Activated CD8-positive, alpha-beta T cell treated with anti-CD3 and anti-CD28 coated beads, Interleukin-2, amount 10 ng/mL, durations not matched to agents 7 days and 5 days (primary cell): ENCODE data around the gene ELAVL1. TPM values are rescaled to one million over a fixed set of nuclear protein-coding genes. Genes with fewer than 3 reads are reported as not detected.

Experiments
- ATAC-seq: fragments of 150-1000 bp; cut with Tn5 transposase; one replicate; pipeline ENCODE4 v1.10.0; 2021; ENCODE audit warnings: moderate library complexity
- CTCF ChIA-PET: fragments of 350-600 bp; sonication (Branson Sonifier 250); formaldehyde crosslinking; loops from one replicate; lab custom pipeline; 2021; ENCODE audit warnings: antibody characterized with exemption; lab: Charles Lee
- POLR2A ChIA-PET: fragments of 350-600 bp; sonication (Branson Sonifier 250); formaldehyde crosslinking; loops from one replicate; lab custom pipeline; 2021; ENCODE audit warnings: antibody characterized with exemption; lab: Charles Lee
- DNase-seq: peaks from one replicate; pipeline ENCODE4 v3.0.0-alpha.2; 2020
- H3K27ac Mint-ChIP-seq: one replicate; pipeline ENCODE4 v1.8.0; 2021; ENCODE audit warnings: mild to moderate bottlenecking, mixed read lengths
- H3K27me3 Mint-ChIP-seq: one replicate; pipeline ENCODE4 v1.8.0; 2021; ENCODE audit warnings: low read depth, mixed read lengths
- H3K36me3 Mint-ChIP-seq: one replicate; pipeline ENCODE4 v1.8.0; 2021; ENCODE audit warnings: low read depth, mixed read lengths
- H3K4me1 Mint-ChIP-seq: one replicate; pipeline ENCODE4 v1.8.0; 2021; ENCODE audit warnings: low read depth, mixed read lengths
- H3K4me3 Mint-ChIP-seq: one replicate; pipeline ENCODE4 v1.8.0; 2021; ENCODE audit warnings: mild to moderate bottlenecking, mixed read lengths
- H3K9me3 Mint-ChIP-seq: one replicate; pipeline ENCODE4 v1.8.0; 2022; ENCODE audit warnings: mixed read lengths; ENCODE audit not compliant: insufficient read depth
- total RNA-seq, 2 experiments: library from RNA; stranded (reverse); gene quantifications; one replicate each; pipeline ENCODE4 v1.2.3, GENCODE V29; 2021

Gene ELAVL1
- total RNA-seq, 2 experiments from 2014 or later, result 128 to 132 TPM

DNA sequence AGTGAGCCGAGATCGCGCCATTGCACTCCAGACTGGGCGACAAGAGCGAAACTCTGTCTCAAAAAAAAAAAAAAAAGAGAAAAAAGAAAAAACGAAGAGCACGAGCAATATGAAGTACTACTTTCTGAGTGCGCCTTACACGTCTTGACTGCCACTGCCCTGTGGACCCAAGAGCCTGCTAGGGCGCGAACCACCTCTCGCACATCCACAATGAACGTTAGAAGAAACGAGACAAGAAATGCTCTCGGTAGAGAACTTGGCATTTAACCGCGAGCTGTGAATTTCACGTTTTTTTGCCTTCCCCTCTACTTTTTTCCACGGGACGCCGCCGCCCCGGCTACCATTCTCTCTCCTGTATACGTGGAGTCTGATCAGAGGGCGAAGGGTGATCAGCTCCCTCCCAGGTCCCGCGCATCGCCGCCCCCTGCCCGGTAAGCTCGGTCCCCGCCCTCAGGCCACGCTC, 62.4 kb downstream of the ELAVL1 start:
- POLR2A ChIA-PET, result interaction anchor here (0.8 to 1.9 kb wide), 11 partner anchors 12 to 874 kb away, joined by 3 to 17 read pairs (median 5); partner anchors contain the start of genes ELAVL1, MAP2K7 and SNAPC2
- no peaks in the 10 kb centered on the region for H3K27me3 Mint-ChIP-seq
- H3K9me3 Mint-ChIP-seq, result no peaks in the 10 kb centered on the region
- H3K4me3 Mint-ChIP-seq, result peak overlapping the region; percentile 91
- CTCF ChIA-PET, result interaction anchor here (0.8 to 3.0 kb wide), 29 partner anchors 7 to 594 kb away, joined by 3 to 50 read pairs (median 7); partner anchors contain the start of genes ARHGEF18, ELAVL1, SNAPC2 and TRAPPC5
- peaks cover 14% of the 10 kb centered on the region for H3K36me3 Mint-ChIP-seq
- DNase-seq (no peak), ATAC-seq (peak; percentile 11)
- H3K4me1 Mint-ChIP-seq, result peaks cover 39% of the 10 kb centered on the region
- peak overlapping the region; percentile 97 for H3K27ac Mint-ChIP-seq

DNA sequence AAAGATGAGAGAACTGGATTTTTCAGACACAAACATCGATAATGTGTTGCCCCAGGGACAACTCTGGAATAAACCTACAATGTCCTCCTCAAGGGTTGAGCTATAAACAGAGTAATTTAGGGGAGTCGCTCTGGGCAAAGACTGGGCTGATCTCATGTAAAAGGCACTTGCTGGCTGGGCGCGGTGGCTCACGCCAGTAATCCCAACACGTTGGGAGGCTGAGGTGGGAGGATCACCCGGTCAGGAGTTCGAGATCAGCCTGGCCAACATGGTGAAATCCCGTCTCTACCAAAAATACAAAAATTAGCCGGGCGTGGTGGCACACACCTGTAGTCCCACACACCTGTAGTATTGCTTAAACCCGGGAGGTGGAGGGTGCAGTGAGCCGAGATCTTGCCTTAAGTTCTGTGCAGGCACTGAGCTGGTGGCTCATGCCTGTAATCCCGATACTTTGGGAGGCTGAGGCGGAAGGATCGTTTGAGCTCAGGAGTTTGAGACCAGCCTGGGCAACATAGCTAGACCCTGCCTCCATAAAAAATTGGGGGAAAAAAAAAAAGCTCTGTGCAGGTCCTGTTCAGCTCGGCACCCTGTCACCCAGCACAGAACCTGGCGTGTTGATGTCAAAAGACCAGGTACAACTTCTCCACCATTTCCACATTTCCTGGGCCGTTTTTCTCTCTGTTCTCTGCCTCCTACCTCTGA, 63.4 kb downstream of the ELAVL1 start:
- ChIA-PET POLR2A (no interaction called here), CTCF (interaction anchor here (1.1 kb wide), 1 partner anchor 24 kb away, joined by 3 read pairs; no protein-coding TSS in a partner anchor)
- peak overlapping the region; percentile 91 for H3K4me3 Mint-ChIP-seq
- peaks cover 39% of the 10 kb centered on the region for H3K4me1 Mint-ChIP-seq
- DNase-seq (no peak), ATAC-seq (no peak)
- H3K36me3 Mint-ChIP-seq, result peaks cover 15% of the 10 kb centered on the region
- peak overlapping the region; percentile 97 for H3K27ac Mint-ChIP-seq
- no peaks in the 10 kb centered on the region for H3K27me3 Mint-ChIP-seq
- H3K9me3 Mint-ChIP-seq, result no peaks in the 10 kb centered on the region

DNA sequence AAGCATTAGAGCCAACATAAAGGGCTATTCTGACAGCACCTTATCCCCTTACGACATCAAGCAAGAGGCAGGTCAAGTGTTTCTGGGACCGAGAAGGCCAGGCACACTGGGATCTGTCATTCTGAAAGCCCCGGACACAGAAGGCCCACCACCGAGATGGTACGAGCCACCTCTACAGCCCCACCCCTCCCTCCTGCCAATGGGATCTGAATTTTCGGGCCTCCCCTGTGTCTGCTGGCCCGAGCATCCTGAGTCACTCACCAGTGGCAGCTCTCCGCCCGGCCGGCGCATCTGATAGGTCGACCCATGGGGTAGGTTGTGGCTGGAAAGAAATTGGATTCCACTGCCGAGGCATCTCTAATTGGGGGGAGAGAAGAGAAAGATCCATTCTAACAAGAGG, 64.6 kb downstream of the ELAVL1 start:
- ATAC-seq, result no peak
- peak overlapping the region; percentile 15 for H3K4me3 Mint-ChIP-seq
- no peaks in the 10 kb centered on the region for H3K9me3 Mint-ChIP-seq
- no peaks in the 10 kb centered on the region for H3K27me3 Mint-ChIP-seq
- H3K4me1 Mint-ChIP-seq, result peaks cover 39% of the 10 kb centered on the region
- ChIA-PET CTCF (interaction anchor here (1.0 kb wide), 2 partner anchors 12 to 62 kb away, joined by 4 read pairs; no protein-coding TSS in a partner anchor), POLR2A (no interaction called here)
- H3K36me3 Mint-ChIP-seq, result peaks cover 16% of the 10 kb centered on the region
- no peak overlapping the region for H3K27ac Mint-ChIP-seq
- DNase-seq, result no peak

DNA sequence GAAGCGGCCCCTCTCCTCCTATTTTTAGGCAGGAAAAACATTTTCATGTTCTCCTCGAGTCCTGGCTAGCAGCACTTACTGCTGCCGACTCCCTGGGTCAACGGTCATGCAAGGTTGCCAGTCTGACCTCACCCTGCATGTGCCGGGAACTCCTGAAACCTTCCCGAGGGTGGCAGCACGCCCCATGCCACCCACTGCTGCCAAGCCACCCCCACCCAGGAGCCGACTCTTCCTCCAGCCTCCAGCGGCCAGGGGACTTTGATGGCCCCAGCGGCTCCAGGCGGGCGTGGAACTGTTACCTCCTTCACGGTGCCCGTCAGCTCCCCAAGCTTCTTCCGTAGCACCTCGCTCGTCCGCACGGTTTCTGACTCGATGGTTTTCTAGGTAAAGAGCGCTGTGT, 70.7 kb downstream of the ELAVL1 start:
- peaks cover 27% of the 10 kb centered on the region for H3K36me3 Mint-ChIP-seq
- no peak overlapping the region for H3K4me3 Mint-ChIP-seq
- POLR2A ChIA-PET, result no interaction called here
- H3K4me1 Mint-ChIP-seq, result peaks cover 3% of the 10 kb centered on the region
- CTCF ChIA-PET, result interaction anchor here (1.3 kb wide), 1 partner anchor 9 kb away, joined by 10 read pairs; the partner anchor contains the start of gene TIMM44
- DNase-seq, result no peak
- H3K27me3 Mint-ChIP-seq, result no peaks in the 10 kb centered on the region
- no peak overlapping the region for H3K27ac Mint-ChIP-seq
- H3K9me3 Mint-ChIP-seq, result no peaks in the 10 kb centered on the region
- no peak for ATAC-seq

DNA sequence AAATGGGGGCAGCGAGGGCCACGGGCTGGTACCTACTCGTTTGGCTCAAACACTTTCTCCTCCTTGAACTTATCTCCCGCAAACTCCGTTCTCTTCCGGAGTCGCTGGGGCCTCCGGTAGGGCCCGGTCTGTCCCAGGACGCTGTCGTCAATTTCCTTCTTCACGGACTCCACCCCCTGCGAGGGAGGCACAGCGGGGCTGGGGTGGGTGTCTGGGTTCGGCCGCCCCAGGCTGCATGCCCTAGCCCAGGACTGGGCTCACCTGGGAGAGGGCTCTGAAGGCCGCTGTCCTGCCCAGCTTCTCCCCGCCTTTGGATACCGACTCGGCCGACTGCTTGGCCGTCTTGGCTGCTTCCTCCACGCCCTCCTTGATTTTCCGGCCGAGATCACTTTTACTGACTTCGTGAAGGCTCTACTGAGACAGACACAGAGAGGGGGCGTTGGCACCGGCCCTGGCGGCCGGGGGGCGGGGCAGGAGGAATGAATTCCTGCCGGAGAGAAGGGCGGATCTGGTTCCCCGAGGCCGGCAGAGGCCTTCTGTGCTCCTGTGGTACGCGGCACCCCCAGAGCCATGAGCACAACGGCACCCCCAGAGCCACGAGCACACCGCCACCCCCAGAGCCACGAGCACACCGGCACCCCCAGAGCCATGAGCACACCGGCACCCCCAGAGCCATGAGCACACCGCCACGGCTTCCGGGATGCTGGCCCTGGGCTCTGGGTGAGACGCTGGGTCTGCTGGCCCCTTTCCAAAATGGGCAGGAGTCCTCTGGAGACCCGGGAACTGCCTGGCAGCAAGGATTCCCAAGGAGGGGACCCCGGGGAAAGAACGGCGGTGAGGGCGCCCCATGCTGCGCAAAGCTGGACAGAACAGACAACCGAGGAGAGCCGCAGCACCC, 71.4 kb downstream of the ELAVL1 start:
- H3K9me3 Mint-ChIP-seq, result no peaks in the 10 kb centered on the region
- no peak overlapping the region for H3K27ac Mint-ChIP-seq
- H3K36me3 Mint-ChIP-seq, result peaks cover 27% of the 10 kb centered on the region
- POLR2A ChIA-PET, result no interaction called here
- ATAC-seq, result no peak
- no peak overlapping the region for H3K4me3 Mint-ChIP-seq
- CTCF ChIA-PET, result no interaction called here
- no peak for DNase-seq
- no peaks in the 10 kb centered on the region for H3K27me3 Mint-ChIP-seq
- peaks cover 5% of the 10 kb centered on the region for H3K4me1 Mint-ChIP-seq

DNA sequence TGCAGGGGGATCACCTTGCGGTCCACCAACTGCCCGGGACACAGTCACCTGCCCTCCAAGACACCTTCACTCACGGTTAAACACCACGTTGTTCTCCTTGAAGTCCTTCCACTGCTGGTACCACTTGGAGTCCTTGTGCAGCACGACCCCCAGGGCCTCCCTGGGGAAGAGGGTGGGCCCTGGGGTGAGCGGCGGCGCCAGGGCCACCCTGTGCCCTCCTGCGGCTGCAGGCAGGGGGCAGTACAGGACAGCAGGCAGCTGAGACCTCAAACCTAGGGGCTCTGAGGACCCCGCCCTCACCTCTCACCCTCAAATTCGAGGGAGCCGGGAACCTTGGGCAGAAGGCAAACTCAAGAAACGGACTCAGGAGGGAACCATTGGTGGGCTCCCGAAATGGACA, 72.0 kb downstream of the ELAVL1 start:
- Mint-ChIP-seq H3K27me3 (no peaks in the 10 kb centered on the region), H3K36me3 (peaks cover 23% of the 10 kb centered on the region), H3K4me1 (peaks cover 5% of the 10 kb centered on the region), H3K9me3 (no peaks in the 10 kb centered on the region), H3K27ac (no peak overlapping the region), H3K4me3 (no peak overlapping the region)
- ChIA-PET CTCF (no interaction called here), POLR2A (no interaction called here)
- no peak for ATAC-seq
- DNase-seq, result no peak

DNA sequence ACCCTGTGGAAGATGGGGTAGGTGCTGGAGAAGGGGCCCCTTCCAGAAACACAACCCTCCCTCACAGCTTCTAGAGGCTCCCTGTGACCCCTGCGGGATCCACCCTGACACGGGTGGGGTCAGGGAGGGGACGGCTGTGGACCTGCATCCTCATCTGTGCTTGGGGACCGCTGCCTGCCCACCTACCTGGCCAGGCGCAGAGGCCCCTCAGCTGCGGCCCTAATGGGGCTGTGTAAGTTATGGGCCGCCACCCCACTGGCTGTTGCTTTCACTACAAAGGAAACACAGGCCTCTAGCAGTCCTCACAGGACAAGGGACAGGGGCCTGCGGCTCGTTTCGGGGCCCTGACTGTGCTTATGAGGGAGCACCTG, 72.5 kb downstream of the ELAVL1 start:
- H3K27me3 Mint-ChIP-seq, result no peaks in the 10 kb centered on the region
- POLR2A ChIA-PET, result no interaction called here
- H3K9me3 Mint-ChIP-seq, result no peaks in the 10 kb centered on the region
- peaks cover 5% of the 10 kb centered on the region for H3K4me1 Mint-ChIP-seq
- CTCF ChIA-PET, result interaction anchor here (5.6 kb wide), 1 partner anchor 11 kb away, joined by 50 read pairs; the partner anchor contains the start of gene TIMM44
- H3K4me3 Mint-ChIP-seq, result no peak overlapping the region
- no peak overlapping the region for H3K27ac Mint-ChIP-seq
- no peak for DNase-seq
- H3K36me3 Mint-ChIP-seq, result peaks cover 23% of the 10 kb centered on the region
- ATAC-seq, result no peak

DNA sequence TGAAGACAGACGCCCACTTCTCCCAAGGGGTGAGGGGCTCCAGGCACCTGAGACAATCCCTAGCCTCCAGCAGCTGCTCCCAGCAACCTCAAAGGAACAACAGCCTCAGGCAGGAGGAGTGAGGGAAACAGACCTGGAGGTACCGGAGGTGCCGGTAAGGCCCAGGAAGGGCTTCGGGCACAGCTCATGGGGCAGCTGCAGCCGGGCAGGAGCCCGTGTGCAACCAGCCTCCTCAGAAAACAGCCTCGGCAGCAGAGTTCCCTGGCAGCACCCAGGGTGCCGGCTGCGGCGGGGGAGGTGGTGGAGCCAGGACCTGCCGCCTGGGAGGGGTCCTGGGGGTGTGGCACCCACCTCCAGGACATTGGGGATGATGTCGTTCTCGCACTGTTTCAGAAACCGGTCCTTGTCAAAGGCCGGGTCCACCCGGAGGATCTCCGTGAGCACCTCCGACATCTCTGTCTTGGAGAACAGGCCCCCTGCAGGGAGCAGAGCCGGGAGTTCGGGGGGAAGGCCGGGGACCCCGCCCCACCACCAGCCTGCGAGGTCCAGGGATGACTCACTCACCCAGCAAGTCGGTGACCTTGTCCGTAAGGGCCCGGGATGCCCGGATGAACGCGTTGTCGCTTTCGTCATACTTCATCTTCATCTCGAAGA, 73.0 kb downstream of the ELAVL1 start:
- ATAC-seq (no peak), DNase-seq (no peak)
- Mint-ChIP-seq H3K27ac (no peak overlapping the region), H3K4me1 (peaks cover 5% of the 10 kb centered on the region), H3K9me3 (no peaks in the 10 kb centered on the region), H3K4me3 (no peak overlapping the region), H3K36me3 (peaks cover 22% of the 10 kb centered on the region), H3K27me3 (no peaks in the 10 kb centered on the region)
- ChIA-PET CTCF (interaction anchor here (5.6 kb wide), 1 partner anchor 12 kb away, joined by 50 read pairs; the partner anchor contains the start of gene TIMM44), POLR2A (interaction anchor here (2.2 kb wide), 1 partner anchor 12 kb away, joined by 5 read pairs; the partner anchor contains the start of gene TIMM44)

DNA sequence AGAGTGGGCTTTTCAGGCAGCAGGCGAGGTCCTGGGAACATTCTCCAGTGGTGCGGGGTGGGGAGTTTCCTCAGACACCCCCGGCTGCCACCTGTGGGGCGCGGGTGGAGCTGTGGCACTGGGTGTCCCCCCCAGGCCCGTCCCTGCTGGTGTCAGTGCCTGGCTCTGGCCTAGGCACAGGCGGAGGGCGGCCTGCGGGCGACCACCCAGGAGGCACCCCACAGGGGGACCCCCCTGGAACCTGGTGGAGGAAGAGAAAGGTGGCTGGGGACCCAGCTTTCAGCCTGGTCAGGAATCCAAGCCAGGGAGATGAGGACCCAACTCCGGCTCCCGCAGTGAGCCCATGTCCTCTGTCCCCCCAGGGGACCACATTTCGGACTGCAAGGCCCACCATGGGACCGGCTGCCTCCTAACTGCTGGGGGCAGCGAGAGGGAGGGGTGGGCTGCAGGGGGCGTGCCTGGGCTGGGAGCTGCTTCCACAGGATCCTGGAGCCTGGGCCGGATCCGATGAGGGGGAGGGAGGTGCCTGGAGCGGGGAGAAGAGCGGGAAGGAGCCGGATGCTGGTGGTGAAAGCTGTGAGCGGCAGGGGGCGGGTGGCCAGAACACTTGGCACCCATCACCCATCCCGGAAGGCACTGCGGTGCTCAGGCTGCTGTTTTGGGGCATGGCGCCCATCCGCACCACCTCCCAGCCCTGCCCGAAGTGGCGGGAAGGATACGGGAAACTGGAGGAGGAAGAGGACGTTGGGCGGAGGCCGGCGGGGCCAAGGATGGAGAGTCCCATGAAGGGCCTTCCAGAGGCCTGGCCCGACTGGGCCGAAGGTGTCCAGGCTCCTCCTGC, 74.0 kb downstream of the ELAVL1 start:
- ChIA-PET POLR2A (interaction anchor here (2.2 kb wide), 1 partner anchor 12 kb away, joined by 5 read pairs; the partner anchor contains the start of gene TIMM44), CTCF (interaction anchor here (1.0 to 5.6 kb wide), 2 partner anchors 13 to 71 kb away, joined by 4 to 50 read pairs; partner anchors contain the start of gene TIMM44)
- no peak overlapping the region for H3K4me3 Mint-ChIP-seq
- ATAC-seq (no peak), DNase-seq (no peak)
- no peak overlapping the region for H3K27ac Mint-ChIP-seq
- H3K36me3 Mint-ChIP-seq, result peaks cover 22% of the 10 kb centered on the region
- H3K4me1 Mint-ChIP-seq, result peaks cover 7% of the 10 kb centered on the region
- H3K27me3 Mint-ChIP-seq, result no peaks in the 10 kb centered on the region
- no peaks in the 10 kb centered on the region for H3K9me3 Mint-ChIP-seq

DNA sequence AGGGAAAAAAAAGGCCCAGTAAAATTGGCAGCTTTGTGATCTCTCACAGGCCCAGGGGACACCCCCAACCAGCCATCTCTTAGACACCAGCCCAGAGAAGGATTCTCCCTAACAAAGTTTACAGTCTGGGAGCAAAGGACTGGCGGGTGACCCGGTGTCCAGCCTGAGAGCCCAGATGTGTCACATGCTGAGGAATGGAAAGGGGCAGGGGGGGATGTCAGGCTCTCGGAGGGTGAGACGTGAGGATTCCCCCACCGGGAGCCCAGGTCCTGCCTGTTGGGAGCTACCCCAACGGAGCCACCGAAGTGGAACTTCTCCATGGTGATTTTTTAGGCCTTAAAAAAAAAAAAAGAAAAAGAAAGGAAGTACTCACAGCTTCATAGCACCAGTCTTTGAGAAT, 74.7 kb downstream of the ELAVL1 start:
- H3K4me1 Mint-ChIP-seq, result peaks cover 9% of the 10 kb centered on the region
- POLR2A ChIA-PET, result interaction anchor here (2.2 kb wide), 1 partner anchor 13 kb away, joined by 5 read pairs; the partner anchor contains the start of gene TIMM44
- H3K27me3 Mint-ChIP-seq, result no peaks in the 10 kb centered on the region
- CTCF ChIA-PET, result interaction anchor here (1.0 to 5.6 kb wide), 2 partner anchors 13 to 72 kb away, joined by 4 to 50 read pairs; partner anchors contain the start of gene TIMM44
- DNase-seq (no peak), ATAC-seq (no peak)
- H3K36me3 Mint-ChIP-seq, result peaks cover 20% of the 10 kb centered on the region
- H3K9me3 Mint-ChIP-seq, result no peaks in the 10 kb centered on the region
- H3K27ac Mint-ChIP-seq, result no peak overlapping the region
- H3K4me3 Mint-ChIP-seq, result no peak overlapping the region
